Mucosa of gallbladder (tissue), 1 donor: ENCODE results near the gene SCAI. TPM values are rescaled to one million over a fixed set of nuclear protein-coding genes. Genes with fewer than 3 reads are reported as not detected.
A peak's percentile ranks its signal among the peaks of the same experiment; 100 is the strongest.
"Not testable (repeated sequence)": the region's sequence is repeated elsewhere in the genome, so short reads cannot be mapped to it uniquely, and the experiment has no call there.

Source experiments
- DNase-seq: peaks from one replicate; pipeline ENCODE4 v3.0.0-alpha.2; 2020; ENCODE audit warnings: low spot score
- total RNA-seq: library from RNA; stranded (reverse); gene quantifications from one replicate; pipeline ENCODE4 v1.2.1, GENCODE V29; 2021
- donor health status: DM: no; HTN: no; CAD: no.

Gene SCAI
- 6.0 TPM for total RNA-seq

GRCh38 chr9:125143377-125144090 is at the start of gene SCAI:
SCAI (minus strand) TSS chr9:125143528; CDS start chr9:125143437, 91 bp downstream.
- DNase-seq: peak; percentile 99

- DNase-seq: no peak
These were observed 47.1 kb upstream of the SCAI start for GRCh38 chr9:125190361-125190801.

GRCh38 chr9:125189361-125190289 is 46.3 kb upstream of the SCAI start, which contains the start of gene PPP6C:
PPP6C (minus strand) TSS chr9:125189803; CDS start chr9:125189718, 85 bp downstream.
- DNase-seq: peak; percentile 97

GRCh38 chr9:125189011-125189360 is 45.7 kb upstream of the SCAI start:
- peak; percentile 11 for DNase-seq

- no peak for DNase-seq
These were observed 40.2 kb upstream of the SCAI start for GRCh38 chr9:125183561-125183960.

- no peak for DNase-seq
These were observed 39.7 kb upstream of the SCAI start for GRCh38 chr9:125183054-125183453.

GRCh38 chr9:125181756-125182155 is 38.4 kb upstream of the SCAI start:
- not testable (repeated sequence) for DNase-seq

GRCh38 chr9:125180876-125181275 is 37.5 kb upstream of the SCAI start:
- DNase-seq: no peak

- not testable (repeated sequence) for DNase-seq
These were observed 36.4 kb upstream of the SCAI start for GRCh38 chr9:125179776-125180175.

GRCh38 chr9:125177888-125178287 is 34.6 kb upstream of the SCAI start:
- DNase-seq: no peak

GRCh38 chr9:125176636-125177035 is 33.3 kb upstream of the SCAI start:
- no peak for DNase-seq

- DNase-seq: no peak
These were observed 28.9 kb upstream of the SCAI start for GRCh38 chr9:125172031-125172755.

- DNase-seq: no peak
These were observed 26.6 kb upstream of the SCAI start for GRCh38 chr9:125169895-125170294.

GRCh38 chr9:125166762-125167161 is 23.4 kb upstream of the SCAI start:
- DNase-seq: no peak

- not testable (repeated sequence) for DNase-seq
These were observed 19.6 kb upstream of the SCAI start for GRCh38 chr9:125162891-125163290.

- no peak for DNase-seq
These were observed 18.1 kb upstream of the SCAI start for GRCh38 chr9:125161284-125161918.

GRCh38 chr9:125160750-125161149 is 17.4 kb upstream of the SCAI start:
- DNase-seq: no peak

- no peak for DNase-seq
These were observed 13.2 kb upstream of the SCAI start for GRCh38 chr9:125156551-125156950.

GRCh38 chr9:125153712-125154367 is 10.5 kb upstream of the SCAI start:
- DNase-seq: no peak

GRCh38 chr9:125151730-125152129 is 8.4 kb upstream of the SCAI start:
- DNase-seq: no peak
